Tongue (tissue), 2 donors: Measurements from ENCODE around the gene TRIM33. TPM values are rescaled to one million over a fixed set of nuclear protein-coding genes. Genes with fewer than 3 reads are reported as not detected.

Experiments used
- DNase-seq: peaks from one replicate; pipeline ENCODE4 v3.0.0-alpha.2; 2015
- total RNA-seq: library from RNA; depleted of rRNA; stranded (reverse); fragments of >200 nt; gene quantifications from one replicate; pipeline ENCODE4 v1.2.3, GENCODE V29; 2014

TRIM33 gene
- 49.9 TPM for total RNA-seq

DNA sequence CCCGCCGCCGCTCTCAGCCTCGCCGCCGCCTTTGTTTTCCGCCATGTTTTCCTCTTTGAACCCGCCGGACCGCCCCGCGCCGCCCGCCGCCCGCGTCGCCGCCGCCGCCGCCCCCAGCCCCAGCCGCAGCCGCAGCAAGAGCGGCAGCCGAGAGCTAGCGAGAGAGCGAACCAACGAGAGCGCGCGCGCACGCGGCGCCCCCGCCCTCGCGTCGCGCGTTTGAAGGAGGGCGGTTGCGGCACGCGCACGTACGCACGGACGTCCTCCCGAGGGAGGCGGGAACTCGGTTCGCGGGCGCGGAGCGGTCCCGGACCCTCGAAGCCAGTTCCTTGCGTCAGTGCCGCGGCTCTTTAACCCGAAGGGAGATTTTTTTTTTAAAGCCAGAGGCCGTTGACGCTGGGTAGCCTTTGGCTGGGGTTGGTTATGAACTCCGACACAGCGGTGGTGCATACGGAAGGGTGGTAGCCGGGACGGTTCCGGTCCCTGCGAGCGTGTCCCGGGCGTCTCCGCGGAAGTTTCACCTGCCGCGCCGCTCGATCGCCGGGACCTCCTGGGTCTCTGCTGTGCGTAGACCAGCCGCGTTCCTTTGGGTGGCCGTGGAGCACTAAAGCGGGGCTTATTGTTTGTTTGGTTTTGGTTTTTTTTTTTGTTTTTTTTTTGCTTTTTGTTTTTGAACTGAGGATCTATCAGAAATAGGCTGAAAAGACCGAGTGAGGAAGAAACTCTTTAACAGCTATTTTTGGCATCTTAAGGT lies at the start of gene TRIM33:
Gene TRIM33, minus strand, starts transcription at position 172 of the 754 bp plus-strand sequence. Its CDS starts 127 bp downstream, at position 45.
- DNase-seq = peak; percentile 97

GRCh38 chr1:114559356-114559755 lies 48.4 kb upstream of the TRIM33 start:
- DNase-seq = no peak

DNA sequence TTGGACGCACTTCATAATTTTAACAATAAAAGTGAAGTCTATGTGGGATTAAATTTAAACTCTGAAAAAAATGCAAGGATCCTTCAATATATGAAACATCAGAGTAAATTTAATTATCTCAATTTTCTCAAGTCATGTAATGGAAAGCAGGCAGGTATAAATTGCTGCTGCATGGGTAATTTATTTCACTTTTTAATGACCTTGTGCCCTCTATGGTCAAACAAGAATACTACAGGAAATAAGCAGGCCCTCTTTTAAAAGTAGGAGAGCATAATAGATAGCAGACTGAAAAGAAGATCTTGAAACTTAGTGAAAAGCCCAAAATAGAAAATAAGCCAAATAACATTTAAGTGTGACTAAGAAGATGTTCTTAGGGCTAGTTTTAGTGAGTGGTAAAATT lies 47.5 kb upstream of the TRIM33 start:
- peak; percentile 7 for DNase-seq

DNA sequence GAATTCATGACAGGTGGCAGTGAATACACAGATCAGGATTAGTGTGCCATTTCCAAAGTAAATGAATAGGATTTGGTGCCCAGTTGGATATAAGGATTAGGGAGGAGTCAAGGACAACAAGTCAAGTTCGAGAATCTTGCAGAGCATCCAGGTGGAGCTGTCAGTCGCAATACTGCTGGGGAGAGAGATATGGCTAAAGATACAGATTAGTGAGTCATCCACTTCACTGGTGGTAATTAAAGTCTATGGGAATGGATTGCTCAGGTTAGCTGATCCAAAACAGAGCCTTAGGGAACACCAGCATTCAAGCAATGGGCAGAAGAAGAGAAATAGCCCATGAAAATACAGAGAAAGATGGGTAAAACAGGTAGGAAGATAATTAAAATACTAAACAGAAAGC lies 43.6 kb upstream of the TRIM33 start:
- no peak for DNase-seq

- no peak for DNase-seq
These were observed 41.2 kb upstream of the TRIM33 start for GRCh38 chr1:114552106-114552639.

GRCh38 chr1:114551400-114551799 lies 40.4 kb upstream of the TRIM33 start:
- DNase-seq = no peak

- DNase-seq = no peak
These were observed 39.3 kb upstream of the TRIM33 start for GRCh38 chr1:114550336-114550735.

GRCh38 chr1:114549137-114549536 lies 38.1 kb upstream of the TRIM33 start:
- DNase-seq = no peak

DNA sequence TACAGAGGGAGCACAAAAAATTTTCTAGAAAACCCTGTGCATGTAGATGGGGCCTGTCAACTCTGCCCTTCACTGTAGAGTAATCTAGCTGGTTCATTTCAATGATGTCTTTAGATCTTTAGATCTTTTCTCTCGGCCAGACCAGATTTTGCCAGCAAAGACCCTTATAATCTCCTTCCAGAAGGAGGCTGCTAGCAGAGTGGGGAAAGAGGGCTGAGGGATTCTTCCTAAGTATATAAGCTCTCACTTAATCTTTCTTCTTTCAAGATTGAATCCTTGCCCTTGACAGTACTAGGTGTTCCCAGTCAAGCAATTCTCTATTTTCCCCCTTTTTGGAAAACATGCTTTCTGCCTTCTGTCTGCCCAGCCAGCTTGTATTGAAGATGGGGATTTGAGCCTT lies 36.1 kb upstream of the TRIM33 start:
- no peak for DNase-seq

- no peak for DNase-seq
These were observed 34.8 kb upstream of the TRIM33 start for GRCh38 chr1:114545796-114546195.

- no peak for DNase-seq
These were observed 34.3 kb upstream of the TRIM33 start for GRCh38 chr1:114545315-114545714.

GRCh38 chr1:114540821-114541220 lies 29.8 kb upstream of the TRIM33 start:
- no peak for DNase-seq

DNA sequence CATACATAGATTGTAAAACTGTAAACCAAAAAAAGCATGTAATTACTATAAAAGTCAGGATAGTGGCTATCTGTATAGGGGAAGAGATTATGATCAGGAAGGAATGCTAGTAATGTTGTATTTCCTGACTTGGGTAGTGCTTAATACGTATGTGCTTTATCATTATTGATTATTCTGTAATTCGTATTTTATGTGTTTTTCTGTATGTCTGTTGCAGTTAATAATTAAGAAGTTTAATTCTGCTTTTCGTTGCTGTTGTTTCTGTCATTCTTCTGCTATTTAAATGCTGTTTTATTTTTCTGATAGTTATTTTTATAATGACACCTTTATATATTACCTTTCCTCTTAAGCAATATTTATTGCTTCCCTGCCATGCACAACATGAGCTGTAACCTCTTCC lies 29.3 kb upstream of the TRIM33 start:
- no peak for DNase-seq

DNA sequence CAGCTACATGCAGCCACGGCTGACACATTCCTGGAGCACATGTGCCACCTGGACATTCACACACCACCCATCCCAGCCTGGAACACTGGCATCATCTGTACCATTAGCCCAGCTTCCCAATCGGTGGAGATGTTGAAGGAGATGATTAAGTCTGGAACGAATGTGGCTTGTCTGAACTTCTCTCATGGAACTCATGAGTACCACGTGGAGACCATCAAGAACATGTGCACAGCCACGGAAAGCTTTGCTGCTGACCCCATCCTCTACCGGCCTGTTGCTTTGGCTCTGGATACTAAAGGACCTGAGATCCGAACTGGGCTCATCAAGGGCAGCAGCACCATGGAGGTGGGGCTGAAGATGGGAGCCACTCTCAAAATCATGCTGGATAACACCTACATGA lies 25.0 kb upstream of the TRIM33 start:
- DNase-seq = no peak

GRCh38 chr1:114535401-114535800 lies 24.4 kb upstream of the TRIM33 start:
- no peak for DNase-seq

- no peak for DNase-seq
These were observed 20.1 kb upstream of the TRIM33 start for GRCh38 chr1:114531094-114531493.

DNA sequence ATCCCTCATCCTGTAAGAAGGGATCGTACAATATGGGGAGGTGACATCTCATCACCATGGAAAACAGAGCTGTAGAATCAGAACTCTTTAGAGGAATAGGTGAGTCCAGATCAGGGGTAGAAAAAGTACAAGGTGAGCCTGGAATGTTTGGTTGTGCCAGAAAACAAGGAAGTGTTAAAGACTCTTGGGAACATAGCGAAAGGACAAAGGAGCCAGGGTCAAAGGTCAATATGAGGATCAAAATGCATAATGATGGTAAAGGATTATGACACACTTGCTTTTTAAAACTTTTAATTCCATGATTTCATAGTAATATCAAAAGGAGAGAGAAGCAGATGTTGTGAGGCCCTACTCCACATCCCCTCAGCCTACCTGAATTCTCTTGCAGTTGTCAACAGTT lies 19.2 kb upstream of the TRIM33 start:
- no peak for DNase-seq

GRCh38 chr1:114524944-114525343 lies 13.9 kb upstream of the TRIM33 start:
- no peak for DNase-seq

DNA sequence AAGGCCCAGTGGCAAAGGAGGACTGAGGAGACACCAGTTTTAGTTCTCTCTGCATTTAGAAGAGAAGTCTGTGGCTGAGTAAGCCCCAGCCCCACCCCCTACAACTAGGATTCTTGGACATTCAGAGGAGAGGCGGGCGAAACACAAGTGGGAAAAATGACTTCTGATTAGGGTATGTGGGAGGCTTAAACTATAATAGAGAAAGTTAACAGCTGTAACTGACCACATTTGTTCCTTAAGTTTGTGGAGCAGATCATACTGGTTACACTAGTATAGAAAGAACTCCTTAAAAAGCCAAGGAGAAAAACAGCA lies 11.2 kb upstream of the TRIM33 start:
- DNase-seq = no peak

DNA sequence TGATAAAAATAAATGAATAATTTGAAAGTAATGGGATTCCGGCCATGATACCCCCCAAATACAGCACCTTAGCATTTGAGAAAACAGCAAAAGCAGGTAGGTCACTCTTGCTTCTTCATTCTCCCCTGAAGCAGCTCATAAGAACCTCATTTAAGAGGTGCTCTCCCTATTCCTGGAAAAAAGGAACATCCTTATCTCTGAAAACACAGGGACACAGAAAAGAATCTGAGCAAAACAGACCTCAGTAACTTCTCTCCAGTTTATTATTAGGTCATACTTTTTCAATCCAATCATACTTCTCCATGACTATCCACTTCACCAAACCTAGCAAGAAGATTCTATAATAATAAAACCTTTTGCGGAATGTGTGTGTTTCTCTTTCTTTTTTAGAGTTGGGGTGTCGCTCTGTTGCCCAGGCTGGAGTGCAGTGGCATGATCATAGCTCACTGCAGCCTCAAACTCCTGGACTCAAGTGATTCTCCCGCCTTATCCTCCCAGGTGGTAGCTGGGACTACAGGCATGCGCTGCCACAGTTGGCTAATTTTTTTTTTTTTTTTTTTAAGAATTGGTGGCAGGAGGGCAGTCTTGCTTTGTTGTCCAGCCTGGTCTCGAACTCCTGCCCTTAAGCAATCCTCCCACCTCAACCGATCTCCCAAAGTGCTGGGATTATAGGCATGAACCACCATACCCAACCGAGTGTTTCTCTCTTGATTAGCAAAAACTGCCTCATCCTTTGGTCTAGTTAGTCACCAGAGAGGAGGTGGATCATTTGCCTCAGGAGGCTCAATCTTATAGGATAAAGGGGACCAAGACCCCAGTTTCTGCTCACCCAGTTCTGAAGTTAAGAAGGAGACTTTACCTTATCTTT lies 10.6 kb upstream of the TRIM33 start:
- no peak for DNase-seq

DNA sequence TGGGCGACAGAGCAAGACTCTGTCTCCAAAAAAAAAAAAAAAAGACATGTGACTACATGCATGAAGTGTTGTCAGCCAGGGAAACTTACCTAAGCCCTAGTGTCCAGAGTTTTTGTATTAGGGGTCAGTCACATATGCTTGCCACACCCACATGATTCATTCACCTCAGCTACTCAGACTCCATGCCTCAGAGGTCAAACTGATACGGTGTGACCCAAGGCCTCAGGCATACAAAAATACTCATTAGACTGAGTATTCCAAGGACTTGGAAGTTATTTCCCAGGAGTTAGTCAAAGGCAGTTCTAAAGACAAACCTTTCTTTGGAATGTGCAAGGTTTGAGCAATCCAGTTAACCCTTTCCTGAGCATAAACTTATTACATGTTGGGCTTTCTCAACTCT lies 6.3 kb upstream of the TRIM33 start:
- DNase-seq = no peak

- no peak for DNase-seq
These were observed 1.7 kb upstream of the TRIM33 start for GRCh38 chr1:114512595-114513280.
